Activated CD4-positive, alpha-beta memory T cell treated with anti-CD3 and anti-CD28 coated beads for 36 hours (primary cell): Measurements from ENCODE around the gene HELZ2. TPM values are rescaled to one million over a fixed set of nuclear protein-coding genes. Genes with fewer than 3 reads are reported as not detected.

Experiments
- CTCF ChIA-PET: fragments of 350-600 bp; sonication (Branson Sonifier 250); formaldehyde crosslinking; loops from one replicate; lab custom pipeline; 2021; ENCODE audit warnings: antibody characterized with exemption, inconsistent platforms; lab: Charles Lee
- POLR2A ChIA-PET: fragments of 350-600 bp; sonication (Branson Sonifier 250); formaldehyde crosslinking; loops from one replicate; lab custom pipeline; 2021; ENCODE audit warnings: antibody characterized with exemption; lab: Charles Lee
- DNase-seq: peaks from one replicate; pipeline ENCODE4 v3.0.0-alpha.2; 2020
- H3K27ac Mint-ChIP-seq: one replicate; pipeline ENCODE4 v1.8.0; 2021; ENCODE audit warnings: mixed read lengths
- H3K27me3 Mint-ChIP-seq: one replicate; pipeline ENCODE4 v1.8.0; 2021; ENCODE audit warnings: mixed read lengths
- H3K36me3 Mint-ChIP-seq: one replicate; pipeline ENCODE4 v1.8.0; 2021; ENCODE audit warnings: mixed read lengths
- H3K4me1 Mint-ChIP-seq: one replicate; pipeline ENCODE4 v1.8.0; 2021; ENCODE audit warnings: low read depth, mixed read lengths
- H3K4me3 Mint-ChIP-seq: one replicate; pipeline ENCODE4 v1.8.0; 2021; ENCODE audit warnings: mild to moderate bottlenecking, mixed read lengths
- H3K9me3 Mint-ChIP-seq: one replicate; pipeline ENCODE4 v1.8.0; 2021; ENCODE audit warnings: mixed read lengths
- intact Hi-C: fragments of 100-400 bp; cut with micrococcal nuclease; formaldehyde crosslinking; loops from one replicate; pipeline ENCODE4 v1.15.1; 2023
- total RNA-seq, 2 experiments: library from RNA; stranded (reverse); gene quantifications; one replicate each; pipeline ENCODE4 v1.2.3, GENCODE V29; 2021

Gene HELZ2
- total RNA-seq, 2 experiments from 2014 or later: 28.5 to 32.2 TPM

DNA sequence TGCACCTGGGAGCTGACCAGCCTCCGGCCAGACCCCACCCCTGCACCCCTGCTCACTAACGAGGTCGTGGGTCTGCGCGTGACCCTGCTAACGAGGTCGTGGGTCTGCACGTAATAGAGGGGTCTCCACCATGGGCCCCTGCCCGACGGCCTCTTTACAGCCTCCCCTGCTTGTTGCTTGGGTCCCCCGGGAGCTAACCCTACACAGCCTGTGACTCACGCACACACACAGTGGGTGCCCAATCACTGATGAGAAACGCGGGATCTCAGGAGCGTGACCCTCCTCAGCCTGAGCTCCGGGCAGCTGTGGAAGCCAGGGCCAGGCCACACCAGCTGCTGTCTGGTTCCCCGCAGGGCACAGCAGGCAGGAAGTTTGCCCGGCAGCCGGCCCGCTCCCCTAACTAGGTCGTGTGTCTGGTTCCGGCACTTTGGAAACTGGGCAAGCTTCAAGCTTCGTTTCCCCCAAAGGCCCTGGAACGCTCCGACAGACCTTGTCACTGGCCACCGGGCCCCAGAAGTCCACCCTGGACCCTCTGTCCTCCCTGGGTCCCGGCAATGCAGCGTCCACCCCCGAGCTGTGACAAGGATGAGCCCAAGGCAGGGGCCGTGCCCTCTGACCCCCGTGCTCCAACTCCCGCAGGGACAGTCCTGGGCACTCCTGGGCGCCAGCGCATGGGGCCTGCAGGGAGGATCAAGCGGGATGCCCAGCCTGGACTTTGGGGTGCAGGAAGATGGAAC is 37.6 kb downstream of the HELZ2 start:
- CTCF ChIA-PET: interaction anchor here (0.6 to 2.6 kb wide), 13 partner anchors 13 to 444 kb away, joined by 3 to 19 read pairs (median 8); partner anchors contain the start of genes ARFRP1, LIME1, PPDPF and PRPF6
- POLR2A ChIA-PET: interaction anchor here (1.1 to 5.8 kb wide), 6 partner anchors 7 to 329 kb away, joined by 3 to 55 read pairs (median 6); partner anchors contain the start of genes PPDPF and TPD52L2
- Mint-ChIP-seq H3K4me3 (no peak overlapping the region), H3K4me1 (peaks cover 13% of the 10 kb centered on the region), H3K27me3 (no peaks in the 10 kb centered on the region), H3K9me3 (no peaks in the 10 kb centered on the region), H3K36me3 (no peaks in the 10 kb centered on the region), H3K27ac (no peak overlapping the region)
- intact Hi-C loops: loop anchor here (5.0 to 10.0 kb wide), 6 partner anchors 101 to 528 kb away; partner anchors contain the start of genes PRPF6, TCEA2, TNFRSF6B and UCKL1
- no peak for DNase-seq

DNA sequence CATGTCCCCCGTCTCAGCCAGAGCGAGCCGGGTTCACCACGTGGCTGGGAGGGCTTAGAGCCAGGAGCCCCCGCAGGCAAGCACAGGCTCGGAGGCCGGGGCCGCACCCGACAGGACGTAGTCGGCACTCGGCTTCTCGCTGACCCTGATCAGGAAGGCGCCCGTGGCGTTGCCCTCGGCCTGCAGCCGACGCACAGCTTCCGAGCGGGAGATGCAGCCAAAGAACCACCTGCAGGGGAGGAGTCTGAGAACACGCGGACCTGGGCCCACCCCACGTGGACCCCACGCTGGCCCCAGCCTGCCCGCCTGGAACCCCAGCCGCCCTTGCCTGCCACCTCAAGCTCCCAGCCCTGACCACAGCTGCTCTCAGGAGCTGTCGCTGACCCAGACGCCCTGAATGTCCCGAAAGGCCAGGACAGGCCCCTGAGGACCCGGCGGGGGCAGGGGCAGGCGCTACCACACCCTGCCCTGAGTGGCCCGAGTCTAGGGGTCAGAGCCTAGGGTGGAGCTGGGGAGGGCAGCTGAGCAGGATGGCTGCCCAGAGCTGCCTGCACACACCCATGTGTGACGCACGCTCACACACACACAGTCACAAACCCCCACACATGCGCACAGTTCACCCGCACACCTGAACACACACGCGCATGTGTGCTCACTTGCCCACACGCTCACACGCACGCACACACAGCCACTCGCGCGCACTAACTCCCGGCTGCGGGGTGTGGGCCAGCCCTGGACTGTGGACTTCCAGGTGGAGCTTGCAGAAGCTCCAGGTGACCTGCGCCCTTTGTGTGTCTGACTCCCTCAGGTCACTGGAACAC is 39.0 kb downstream of the HELZ2 start:
- no peak for DNase-seq
- Mint-ChIP-seq H3K4me3 (no peak overlapping the region), H3K27ac (no peak overlapping the region), H3K36me3 (no peaks in the 10 kb centered on the region), H3K27me3 (no peaks in the 10 kb centered on the region), H3K9me3 (no peaks in the 10 kb centered on the region), H3K4me1 (peaks cover 12% of the 10 kb centered on the region)
- intact Hi-C loops: loop anchor here (5.0 to 10.0 kb wide), 6 partner anchors 102 to 530 kb away; partner anchors contain the start of genes PRPF6, TCEA2, TNFRSF6B and UCKL1
- ChIA-PET CTCF (interaction anchor here (1.0 kb wide), 1 partner anchor 93 kb away, joined by 3 read pairs; no protein-coding TSS in a partner anchor), POLR2A (interaction anchor here (5.8 kb wide), 1 partner anchor 13 kb away, joined by 55 read pairs; the partner anchor contains the start of gene PPDPF)

- no peak overlapping the region for H3K27ac Mint-ChIP-seq
- no peaks in the 10 kb centered on the region for H3K27me3 Mint-ChIP-seq
- ChIA-PET CTCF (no interaction called here), POLR2A (interaction anchor here (5.8 kb wide), 1 partner anchor 13 kb away, joined by 55 read pairs; the partner anchor contains the start of gene PPDPF)
- no peaks in the 10 kb centered on the region for H3K9me3 Mint-ChIP-seq
- H3K36me3 Mint-ChIP-seq: no peaks in the 10 kb centered on the region
- H3K4me1 Mint-ChIP-seq: peaks cover 12% of the 10 kb centered on the region
- DNase-seq: no peak
- no peak overlapping the region for H3K4me3 Mint-ChIP-seq
- intact Hi-C loops: loop anchor here (10.0 kb wide), 1 partner anchor 530 kb away; the partner anchor contains the start of gene TCEA2
Measured at GRCh38 chr20:63534427-63534830, 39.6 kb downstream of the HELZ2 start.

DNA sequence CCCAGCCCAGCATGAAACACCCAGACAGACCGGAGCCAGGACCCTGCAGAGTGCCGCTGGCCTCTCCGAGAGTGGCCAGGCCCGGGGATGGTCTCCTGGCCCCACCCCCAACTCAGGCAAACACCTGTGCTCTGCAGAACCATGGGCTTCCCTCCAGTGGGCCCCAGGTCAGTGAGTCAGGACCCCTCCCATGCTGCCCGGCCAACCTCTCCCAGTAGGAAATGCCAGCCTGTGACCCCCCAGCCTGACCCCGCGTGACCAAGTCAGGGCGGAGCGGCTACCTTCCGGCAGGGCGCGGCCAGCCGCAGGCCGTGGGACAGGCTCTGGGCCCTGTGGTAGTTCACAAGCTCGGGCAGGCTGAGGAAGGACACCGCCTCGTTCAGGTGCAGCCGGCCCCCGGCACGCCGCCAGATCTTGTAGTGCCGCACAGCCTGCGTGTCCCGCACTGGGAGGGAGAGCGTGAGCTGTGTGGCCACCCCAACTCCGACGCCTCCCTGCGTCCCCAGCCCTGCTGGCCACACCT is 40.1 kb downstream of the HELZ2 start:
- H3K4me1 Mint-ChIP-seq: peaks cover 15% of the 10 kb centered on the region
- ChIA-PET POLR2A (interaction anchor here (5.8 kb wide), 1 partner anchor 12 kb away, joined by 55 read pairs; the partner anchor contains the start of gene PPDPF), CTCF (no interaction called here)
- H3K27ac Mint-ChIP-seq: no peak overlapping the region
- H3K36me3 Mint-ChIP-seq: no peaks in the 10 kb centered on the region
- DNase-seq: no peak
- intact Hi-C loops: loop anchor here (10.0 kb wide), 1 partner anchor 531 kb away; the partner anchor contains the start of gene TCEA2
- no peaks in the 10 kb centered on the region for H3K27me3 Mint-ChIP-seq
- no peak overlapping the region for H3K4me3 Mint-ChIP-seq
- H3K9me3 Mint-ChIP-seq: no peaks in the 10 kb centered on the region

DNA sequence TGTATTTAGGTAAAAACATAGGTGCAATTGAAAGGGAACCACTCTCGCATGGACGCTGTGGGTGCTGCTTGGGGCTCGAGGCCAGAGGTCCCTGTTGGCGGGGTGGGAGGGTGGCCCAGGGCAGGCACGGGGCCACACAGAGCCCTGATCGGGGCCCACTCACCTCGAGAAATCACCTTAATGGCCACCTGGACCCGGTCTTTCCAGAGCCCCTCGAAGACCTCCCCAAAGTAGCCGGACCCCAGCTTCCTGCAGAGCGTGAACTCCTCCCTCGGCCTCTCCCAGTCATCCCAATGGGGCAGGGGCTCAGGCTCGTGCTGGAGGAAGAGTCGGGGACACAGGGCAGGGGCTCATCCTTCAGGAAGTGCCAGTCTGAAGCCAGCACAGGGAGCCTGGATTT is 40.7 kb downstream of the HELZ2 start:
- Mint-ChIP-seq H3K4me3 (no peak overlapping the region), H3K9me3 (no peaks in the 10 kb centered on the region), H3K36me3 (no peaks in the 10 kb centered on the region), H3K27ac (no peak overlapping the region), H3K4me1 (peaks cover 20% of the 10 kb centered on the region), H3K27me3 (no peaks in the 10 kb centered on the region)
- DNase-seq: no peak
- ChIA-PET POLR2A (no interaction called here), CTCF (no interaction called here)
- intact Hi-C loops: loop anchor here (10.0 kb wide), 1 partner anchor 531 kb away; the partner anchor contains the start of gene TCEA2

GRCh38 chr20:63532449-63532971 is 41.5 kb downstream of the HELZ2 start:
- ChIA-PET POLR2A (no interaction called here), CTCF (no interaction called here)
- intact Hi-C loops: loop anchor here (10.0 kb wide), 1 partner anchor 532 kb away; the partner anchor contains the start of gene TCEA2
- Mint-ChIP-seq H3K4me3 (no peak overlapping the region), H3K4me1 (peaks cover 22% of the 10 kb centered on the region), H3K27ac (no peak overlapping the region), H3K27me3 (no peaks in the 10 kb centered on the region), H3K36me3 (no peaks in the 10 kb centered on the region), H3K9me3 (no peaks in the 10 kb centered on the region)
- no peak for DNase-seq

GRCh38 chr20:63531686-63532448 is 42.2 kb downstream of the HELZ2 start:
- Mint-ChIP-seq H3K9me3 (no peaks in the 10 kb centered on the region), H3K4me1 (peaks cover 22% of the 10 kb centered on the region), H3K4me3 (no peak overlapping the region), H3K36me3 (no peaks in the 10 kb centered on the region), H3K27me3 (no peaks in the 10 kb centered on the region), H3K27ac (no peak overlapping the region)
- DNase-seq: no peak
- intact Hi-C loops: loop anchor here (10.0 kb wide), 1 partner anchor 533 kb away; the partner anchor contains the start of gene TCEA2
- POLR2A ChIA-PET: no interaction called here
- CTCF ChIA-PET: no interaction called here

- POLR2A ChIA-PET: no interaction called here
- Mint-ChIP-seq H3K27ac (no peak overlapping the region), H3K9me3 (no peaks in the 10 kb centered on the region), H3K4me1 (peaks cover 17% of the 10 kb centered on the region), H3K4me3 (no peak overlapping the region), H3K27me3 (no peaks in the 10 kb centered on the region), H3K36me3 (no peaks in the 10 kb centered on the region)
- intact Hi-C loops: loop anchor here (10.0 kb wide), 1 partner anchor 534 kb away; the partner anchor contains the start of gene TCEA2
- DNase-seq: no peak
- CTCF ChIA-PET: no interaction called here
Measured at GRCh38 chr20:63530788-63531160, 43.3 kb downstream of the HELZ2 start.

GRCh38 chr20:63529861-63530787 is 43.9 kb downstream of the HELZ2 start:
- ChIA-PET POLR2A (interaction anchor here (2.0 to 2.1 kb wide), 2 partner anchors 8 to 9 kb away, joined by 8 to 12 read pairs; partner anchors contain the start of genes PPDPF and PTK6), CTCF (interaction anchor here (0.6 kb wide), 1 partner anchor 88 kb away, joined by 3 read pairs; no protein-coding TSS in a partner anchor)
- Mint-ChIP-seq H3K27me3 (no peaks in the 10 kb centered on the region), H3K36me3 (no peaks in the 10 kb centered on the region), H3K27ac (no peak overlapping the region), H3K4me3 (no peak overlapping the region), H3K4me1 (peaks cover 17% of the 10 kb centered on the region), H3K9me3 (no peaks in the 10 kb centered on the region)
- intact Hi-C loops: loop anchor here (10.0 kb wide), 1 partner anchor 535 kb away; the partner anchor contains the start of gene TCEA2
- no peak for DNase-seq
